GM23248 (cell line): Measurements from ENCODE around the gene AP1G2. TPM values are rescaled to one million over a fixed set of nuclear protein-coding genes. Genes with fewer than 3 reads are reported as not detected.

ENCODE experiments used
- DNase-seq: peaks from one replicate; pipeline ENCODE4 v3.0.0-alpha.2; 2015
- H2AFZ ChIP-seq: fragments of 200-600 bp; sonication (generic); 2 replicates; pipeline ENCODE4 v1.6.1; 2016; ENCODE audit warnings: antibody characterized with exemption
- H3F3A ChIP-seq: fragments of 200-600 bp; sonication (generic); 2 replicates; pipeline ENCODE4 v1.6.1; 2016; ENCODE audit warnings: mild to moderate bottlenecking, antibody characterized with exemption, mixed run types; ENCODE audit not compliant: insufficient read depth
- H3K27ac ChIP-seq: fragments of 200-600 bp; sonication (generic); 2 replicates; pipeline ENCODE4 v1.5.1; 2016; ENCODE audit warnings: mild to moderate bottlenecking
- H3K27me3 ChIP-seq: fragments of 200-600 bp; sonication (generic); replicated peaks from 2 replicates; pipeline ENCODE4 v1.6.1; 2016; ENCODE audit warnings: mild to moderate bottlenecking; ENCODE audit not compliant: insufficient read depth
- H3K36me3 ChIP-seq: fragments of 200-600 bp; sonication (generic); 2 replicates; pipeline ENCODE4 v1.6.1; 2016; ENCODE audit warnings: low read depth, mild to moderate bottlenecking
- H3K4me1 ChIP-seq: fragments of 200-600 bp; sonication (generic); 2 replicates; pipeline ENCODE4 v1.6.1; 2016; ENCODE audit warnings: mild to moderate bottlenecking; ENCODE audit not compliant: insufficient read depth
- H3K4me2 ChIP-seq: fragments of 200-600 bp; sonication (generic); one replicate; pipeline ENCODE4 v1.6.1; 2016; ENCODE audit warnings: mild to moderate bottlenecking; ENCODE audit not compliant: unreplicated experiment
- H3K4me3 ChIP-seq: fragments of 200-600 bp; sonication (generic); 2 replicates; pipeline ENCODE4 v1.5.1; 2016; ENCODE audit warnings: mild to moderate bottlenecking
- H3K79me2 ChIP-seq: fragments of 200-600 bp; sonication (generic); 2 replicates; pipeline ENCODE4 v1.6.1; 2016; ENCODE audit warnings: mild to moderate bottlenecking; ENCODE audit not compliant: insufficient read depth
- H3K9ac ChIP-seq: fragments of 200-600 bp; sonication (generic); 2 replicates; pipeline ENCODE4 v1.6.1; 2016; ENCODE audit warnings: mild to moderate bottlenecking
- H3K9me2 ChIP-seq: fragments of 200-600 bp; sonication (generic); 2 replicates; pipeline ENCODE4 v1.6.1; 2016; ENCODE audit warnings: mixed run types, mild to moderate bottlenecking, moderate library complexity; ENCODE audit not compliant: insufficient read depth
- H3K9me3 ChIP-seq: fragments of 200-600 bp; sonication (generic); one replicate; pipeline ENCODE4 v1.6.1; 2017; ENCODE audit warnings: low read depth
- H4K20me1 ChIP-seq: fragments of 200-600 bp; sonication (generic); 2 replicates; pipeline ENCODE4 v1.6.0; 2016; ENCODE audit not compliant: insufficient read depth
- EZH2 ChIP-seq: fragments of 200-600 bp; sonication (generic); IDR thresholded peaks from 2 replicates; pipeline ENCODE4 v1.6.1; 2018; ENCODE audit warnings: antibody characterized with exemption, mild to moderate bottlenecking; ENCODE audit not compliant: insufficient read depth, poor library complexity, severe bottlenecking
- EZH2phosphoT487 ChIP-seq: fragments of 200-600 bp; sonication (generic); IDR thresholded peaks from 2 replicates; pipeline ENCODE4 v1.6.1; 2018; ENCODE audit warnings: antibody characterized with exemption, moderate library complexity, mild to moderate bottlenecking, low read depth; ENCODE audit not compliant: insufficient read depth
- WGBS, 2 experiments: methylation state at CpG; one replicate each; pipeline ENCODE4 v1.1.6; 2015 to 2017; ENCODE audit warnings: low lambda C conversion rate in 2 of 2, low coverage in 1 of 2; ENCODE audit errors: missing lambda C conversion rate in 2 of 2; 5-methylcytosine and 5-hydroxymethylcytosine counted together
- in situ Hi-C: fragments of 300-500 bp; cut with MboI; formaldehyde crosslinking; loops from 2 replicates; pipeline ENCODE4 v1.15.0; 2020
- polyA plus RNA-seq: library from polyadenylated mRNA; unstranded; fragments of >200 nt; fragmentation: Nextera tagmentation; extraction: Ambion mirVana; gene quantifications from 2 replicates; pipeline ENCODE4 v1.2.1, GENCODE V29; 2016
- total RNA-seq: library from RNA; depleted of rRNA; stranded (reverse); fragments of >200 nt; shearing (Covaris generic); gene quantifications from 2 replicates; pipeline ENCODE4 v1.2.3, GENCODE V29; 2014

The AP1G2 gene
- total and polyA plus RNA-seq, 2 experiments from 2014 or later: 10.2 to 13.7 TPM

- Histone ChIP-seq H3F3A (no peaks in the 10 kb centered on the region), H4K20me1 (no peaks in the 10 kb centered on the region), H3K4me3 (no peak overlapping the region), H3K79me2 (no peaks in the 10 kb centered on the region), H3K4me2 (no peak overlapping the region), H3K27me3 (no peaks in the 10 kb centered on the region), H3K9me3 (no peaks in the 10 kb centered on the region), H3K27ac (no peak overlapping the region), H3K4me1 (no peaks in the 10 kb centered on the region), H3K9me2 (no peaks in the 10 kb centered on the region), H2AFZ (no peak overlapping the region), H3K36me3 (no peaks in the 10 kb centered on the region), H3K9ac (no peak overlapping the region)
- DNase-seq: no peak
- in situ Hi-C loops: no loop called here
- 83% methylated on average over 16 of the region's 16 CpGs for WGBS, 2 experiments
- TF ChIP-seq EZH2phosphoT487 (no peak), EZH2 (no peak)
Measured at GRCh38 chr14:23533652-23534435, 33.7 kb downstream of the AP1G2 start.

GRCh38 chr14:23532658-23533057 lies 34.9 kb downstream of the AP1G2 start:
- 89 to 91% methylated on average over 7 of the region's 7 CpGs for WGBS, 2 experiments
- in situ Hi-C loops: no loop called here
- TF ChIP-seq EZH2: no peak
- TF ChIP-seq EZH2phosphoT487: no peak

GRCh38 chr14:23531391-23531790 lies 36.2 kb downstream of the AP1G2 start:
- H3K9me3 ChIP-seq: no peaks in the 10 kb centered on the region
- in situ Hi-C loops: no loop called here
- H3K4me3 ChIP-seq: no peak overlapping the region
- no peak overlapping the region for H3K27ac ChIP-seq
- DNase-seq: no peak
- WGBS, 2 experiments: 86 to 88% methylated on average over 12 of the region's 12 CpGs
- H3F3A ChIP-seq: no peaks in the 10 kb centered on the region
- H2AFZ ChIP-seq: no peak overlapping the region
- no peaks in the 10 kb centered on the region for H3K27me3 ChIP-seq
- H3K36me3 ChIP-seq: no peaks in the 10 kb centered on the region
- no peak overlapping the region for H3K4me2 ChIP-seq
- no peak for TF ChIP-seq EZH2phosphoT487
- TF ChIP-seq EZH2: no peak
- H3K9me2 ChIP-seq: no peaks in the 10 kb centered on the region
- H3K79me2 ChIP-seq: no peaks in the 10 kb centered on the region
- no peaks in the 10 kb centered on the region for H3K4me1 ChIP-seq
- no peak overlapping the region for H3K9ac ChIP-seq
- no peaks in the 10 kb centered on the region for H4K20me1 ChIP-seq

More at GRCh38 chr14:23532658-23533057, 34.9 kb downstream of the AP1G2 start:
- H3K27ac ChIP-seq: no peak overlapping the region
- H3K79me2 ChIP-seq: no peaks in the 10 kb centered on the region
- no peak overlapping the region for H3K4me2 ChIP-seq
- H3K9me3 ChIP-seq: no peaks in the 10 kb centered on the region
- H3K4me3 ChIP-seq: no peak overlapping the region
- H3K27me3 ChIP-seq: no peaks in the 10 kb centered on the region
- H4K20me1 ChIP-seq: no peaks in the 10 kb centered on the region
- no peaks in the 10 kb centered on the region for H3K4me1 ChIP-seq
- no peaks in the 10 kb centered on the region for H3K36me3 ChIP-seq
- no peak overlapping the region for H2AFZ ChIP-seq
- H3F3A ChIP-seq: no peaks in the 10 kb centered on the region
- H3K9ac ChIP-seq: no peak overlapping the region
- H3K9me2 ChIP-seq: no peaks in the 10 kb centered on the region
- no peak for DNase-seq

GRCh38 chr14:23530375-23531055 lies 37.1 kb downstream of the AP1G2 start:
- DNase-seq: no peak
- no peaks in the 10 kb centered on the region for H3K36me3 ChIP-seq
- no peak overlapping the region for H3K4me2 ChIP-seq
- 75 to 76% methylated on average over 10 of the region's 10 CpGs for WGBS, 2 experiments
- no peaks in the 10 kb centered on the region for H3K27me3 ChIP-seq
- TF ChIP-seq EZH2 (no peak), EZH2phosphoT487 (no peak)
- H3K4me1 ChIP-seq: no peaks in the 10 kb centered on the region
- no peak overlapping the region for H3K27ac ChIP-seq
- in situ Hi-C loops: no loop called here
- H3K79me2 ChIP-seq: no peaks in the 10 kb centered on the region
- H2AFZ ChIP-seq: no peak overlapping the region
- no peaks in the 10 kb centered on the region for H3K9me3 ChIP-seq
- no peaks in the 10 kb centered on the region for H4K20me1 ChIP-seq
- no peak overlapping the region for H3K9ac ChIP-seq
- H3K9me2 ChIP-seq: no peaks in the 10 kb centered on the region
- H3F3A ChIP-seq: no peaks in the 10 kb centered on the region
- H3K4me3 ChIP-seq: no peak overlapping the region
